Adrenal gland (tissue), 12 donors: ENCODE data around the gene DISP1. TPM values are rescaled to one million over a fixed set of nuclear protein-coding genes. Genes with fewer than 3 reads are reported as not detected.

Source experiments
- DNase-seq, 7 donors: peaks; one replicate each; pipeline ENCODE4 v3.0.0-alpha.2; 2019 to 2020
- H3K27ac ChIP-seq, 5 donors: fragments of 200-600 bp; sonication (generic) in 4 of 5; 1 replicate in 3 of 5; 2 replicates in 2 of 5; pipeline versions ENCODE4 v1.5.1 to v1.8.0; 2016 to 2020; ENCODE audit warnings: mild to moderate bottlenecking in 1 of 5
- H3K27me3 ChIP-seq: fragments of 200-600 bp; 2 replicates; pipeline ENCODE4 v1.8.0; 2021
- H3K36me3 ChIP-seq, 2 donors: fragments of 200-600 bp; replicated peaks in 1 of 2; 1 replicate in 1 of 2; 2 replicates in 1 of 2; pipeline versions ENCODE4 v1.5.1 to v1.8.0; 2018 to 2022
- H3K4me1 ChIP-seq, 2 donors: fragments of 200-600 bp; replicated peaks in 1 of 2; 1 replicate in 1 of 2; 2 replicates in 1 of 2; pipeline versions ENCODE4 v1.5.1 to v1.8.0; 2018 to 2021
- H3K4me3 ChIP-seq, 4 donors: fragments of 200-600 bp; sonication (generic) in 3 of 4; one replicate each; pipeline ENCODE4 v1.5.1; 2016 to 2018
- H3K9me3 ChIP-seq, 3 donors: fragments of 200-600 bp; sonication (generic) in 1 of 3; replicated peaks in 1 of 3; 1 replicate in 2 of 3; 2 replicates in 1 of 3; pipeline versions ENCODE4 v1.5.1 to v1.8.0; 2016 to 2021
- CTCF ChIP-seq, 6 experiments: fragments of 450-650 bp in 4 of 6; fragments of 200-600 bp in 2 of 6; sonication (generic) in 1 of 6; IDR thresholded peaks; 1 replicate in 5 of 6; 2 replicates in 1 of 6; pipeline versions ENCODE4 v1.5.1 to v1.8.0; 2016 to 2021; ENCODE audit warnings: antibody characterized with exemption in 6 of 6, mild to moderate bottlenecking in 2 of 6, moderate library complexity in 1 of 6
- POLR2A ChIP-seq, 2 donors: fragments of 450-650 bp; IDR thresholded peaks; one replicate each; pipeline ENCODE4 v1.6.1; 2017; ENCODE audit warnings: antibody characterized with exemption in 2 of 2, mild to moderate bottlenecking in 2 of 2, moderate library complexity in 1 of 2
- WGBS, 4 donors: extraction: QIAGEN DNeasy Blood & Tissue Kit in 2 of 4; methylation state at CpG; one replicate each; pipeline versions ENCODE4 v1.1.5 to v1.1.7; 2013 to 2017; 5-methylcytosine and 5-hydroxymethylcytosine counted together
- intact Hi-C, 2 donors: fragments of 100-400 bp; cut with DNase I; formaldehyde crosslinking; loops; one replicate each; pipeline versions ENCODE4 v1.14.1 to v1.15.0; 2022 to 2023
- polyA plus RNA-seq, 3 donors: library from polyadenylated mRNA; stranded (reverse); fragments of 200-250 nt in 2 of 3; fragments of 350-450 nt in 1 of 3; fragmentation: Illumina TruSeq in 1 of 3; extraction: RNeasy Lipid Tissue Mini Kit (QIAGEN cat#74804) in 1 of 3; gene quantifications; one replicate each; pipeline ENCODE4 v1.2.3, GENCODE V29; 2013 to 2014
- total RNA-seq, 9 donors: library from RNA; depleted of rRNA in 4 of 9; stranded (reverse); fragments of >200 nt in 4 of 9; fragments of 120-200 nt in 1 of 9; fragmentation: NEBNext Ultra II Directional in 1 of 9; extraction: Animal tissue kit (Norgen Biotek cat#: 25700) in 1 of 9; gene quantifications; one replicate each; pipeline versions ENCODE4 v1.1.0 to v1.2.4, GENCODE V29; 2013 to 2023
- donor health status: healthy with polysubstance abuse.
- donor health status: Bipolar disorder and iron deficiency.
- donor health status: DM: yes; HTN: yes; CAD: no.
- donor health status: DM: no; HTN: no; CAD: no.
- donor health status: DM: no; HTN: no; CAD: no.
- donor health status: DM: yes; HTN: yes; CAD: no.

The DISP1 gene
- total and polyA plus RNA-seq, 12 donors: 6.8 to 25.4 (median 16.0) TPM

GRCh38 chr1:222828939-222829338 lies 14.1 kb downstream of the DISP1 start:
- intact Hi-C loops: no loop called here

GRCh38 chr1:222829868-222830267 lies 15.0 kb downstream of the DISP1 start:
- intact Hi-C loops: no loop called here
- no peaks in the 10 kb centered on the region for H3K36me3 ChIP-seq
- no peaks in the 10 kb centered on the region for H3K27me3 ChIP-seq
- DNase-seq: no peak
- TF ChIP-seq CTCF (IDR thresholded peaks at IDR 0.05) (no peak), POLR2A (IDR thresholded peaks at IDR 0.05) (no peak)
- H3K27ac ChIP-seq: no peak overlapping the region
- H3K9me3 ChIP-seq: no peaks in the 10 kb centered on the region
- peaks cover 5 to 6% of the 10 kb centered on the region in 2 donors for H3K4me1 ChIP-seq
- H3K4me3 ChIP-seq: no peak overlapping the region

More at GRCh38 chr1:222828939-222829338, 14.1 kb downstream of the DISP1 start:
- TF ChIP-seq CTCF (IDR thresholded peaks at IDR 0.05) (peak in 2 of 6 experiments; percentile 10 to 14), POLR2A (IDR thresholded peaks at IDR 0.05) (no peak)
- no peaks in the 10 kb centered on the region for H3K9me3 ChIP-seq
- no peak overlapping the region for H3K4me3 ChIP-seq
- no peak overlapping the region for H3K27ac ChIP-seq
- no peaks in the 10 kb centered on the region for H3K27me3 ChIP-seq
- H3K4me1 ChIP-seq: peaks cover 5 to 6% of the 10 kb centered on the region in 2 donors
- no peak for DNase-seq
- no peaks in the 10 kb centered on the region for H3K36me3 ChIP-seq

GRCh38 chr1:222833356-222833876 lies 18.6 kb downstream of the DISP1 start:
- H3K27me3 ChIP-seq: no peaks in the 10 kb centered on the region
- no peak for DNase-seq
- WGBS, 4 donors: 91 to 98% (median 95%) methylated on average over 2 of the region's 2 CpGs
- H3K4me1 ChIP-seq: peaks cover 5 to 6% of the 10 kb centered on the region in 2 donors
- no peak overlapping the region for H3K27ac ChIP-seq
- no peaks in the 10 kb centered on the region for H3K9me3 ChIP-seq
- intact Hi-C loops: no loop called here
- no peaks in the 10 kb centered on the region for H3K36me3 ChIP-seq
- no peak for TF ChIP-seq POLR2A (IDR thresholded peaks at IDR 0.05)
- TF ChIP-seq CTCF (IDR thresholded peaks at IDR 0.05): no peak
- H3K4me3 ChIP-seq: no peak overlapping the region

- DNase-seq: no peak
- Histone ChIP-seq H3K27ac (peak overlapping the region in 1 of 5 donors; percentile 0), H3K9me3 (peaks cover 0 to 5% (median 0%) of the 10 kb centered on the region in 3 donors), H3K27me3 (no peaks in the 10 kb centered on the region), H3K4me1 (peaks cover 0 to 14% of the 10 kb centered on the region in 2 donors), H3K4me3 (no peak overlapping the region), H3K36me3 (no peaks in the 10 kb centered on the region)
- WGBS, 4 donors: 63 to 75% (median 70%) methylated on average over 6 of the region's 6 CpGs
- intact Hi-C loops: no loop called here
- TF ChIP-seq CTCF (IDR thresholded peaks at IDR 0.05) (no peak), POLR2A (IDR thresholded peaks at IDR 0.05) (no peak)
Observed at GRCh38 chr1:222843469-222844410, 28.9 kb downstream of the DISP1 start.
